Tibial nerve (tissue), 3 donors: ENCODE data around the gene TMEM181.

Experiments used
- CTCF ChIP-seq, 5 experiments: fragments of 200-600 bp in 3 of 5; fragments of 450-650 bp in 2 of 5; sonication (generic) in 3 of 5; IDR thresholded peaks; one replicate each; pipeline ENCODE4 v1.5.1; 2016 to 2019; ENCODE audit warnings: antibody characterized with exemption in 5 of 5, mild to moderate bottlenecking in 3 of 5, moderate library complexity in 2 of 5
- POLR2A ChIP-seq, 2 donors: fragments of 450-650 bp; IDR thresholded peaks; one replicate each; pipeline ENCODE4 v1.6.1; 2017; ENCODE audit warnings: antibody characterized with exemption in 2 of 2, mild to moderate bottlenecking in 2 of 2, moderate library complexity in 2 of 2

DNA sequence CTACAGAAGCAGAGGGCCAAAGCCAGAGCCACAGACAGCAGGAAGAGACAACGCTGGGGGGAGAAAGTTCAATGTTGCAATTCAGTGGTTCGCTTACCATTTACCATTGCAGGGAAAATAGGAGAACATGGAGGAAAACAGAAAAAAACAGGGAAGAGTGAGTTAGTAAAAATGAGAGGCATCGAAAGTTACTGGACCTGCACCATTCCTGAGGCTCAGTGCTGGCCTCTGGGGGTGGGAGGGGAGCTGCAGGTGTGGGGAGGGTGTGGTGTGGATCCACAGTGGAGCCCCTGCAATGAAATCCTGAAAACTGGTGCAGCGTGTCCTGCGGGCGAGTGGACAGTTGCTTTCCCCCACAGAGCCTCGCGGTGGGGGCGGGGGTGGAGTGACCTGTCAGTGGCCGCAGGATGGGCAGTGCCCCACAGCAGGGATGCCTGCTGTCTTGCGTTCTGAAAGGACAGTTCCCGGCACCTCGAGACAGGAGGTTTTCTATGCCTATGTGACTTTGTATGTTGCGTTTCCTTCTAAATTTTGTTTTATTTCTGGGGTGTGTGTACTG lies 5.7 kb downstream of the TMEM181 start:
- TF ChIP-seq CTCF (IDR thresholded peaks at IDR 0.05) (no peak), POLR2A (IDR thresholded peaks at IDR 0.05) (no peak)
